ENCODE data around the gene FER.

The FER gene

DNA sequence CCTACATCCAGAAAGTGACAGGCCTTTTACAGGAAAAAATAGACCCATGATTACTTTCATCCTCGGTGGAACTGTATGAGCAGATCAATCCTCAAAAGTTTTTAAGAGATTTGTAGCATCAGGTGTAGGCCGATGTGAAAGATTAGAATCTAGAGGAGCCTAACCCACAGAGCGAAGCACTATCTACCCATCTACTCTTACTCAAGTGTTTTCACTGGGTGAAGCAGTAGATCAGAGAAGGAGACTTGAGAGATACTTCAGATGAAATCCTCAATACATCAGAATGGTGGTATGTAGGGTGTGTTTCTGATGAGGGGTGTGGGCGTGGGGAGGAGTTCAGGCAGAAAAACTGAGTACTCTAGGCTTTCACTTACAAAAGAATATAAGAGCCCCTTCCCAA, 192.8 kb downstream of the FER start:
- H3K36me3 ChIP-seq (ENCODE audit: low read length): no peaks in the 10 kb centered on the region
- H3K79me2 ChIP-seq (ENCODE audit: insufficient read depth, low read length): no peaks in the 10 kb centered on the region
- TF ChIP-seq EZH2phosphoT487 (conservative IDR thresholded peaks at IDR 0.05; ENCODE audit: low read length) (no peak), CTCF (IDR thresholded peaks at IDR 0.05; ENCODE audit: insufficient read depth, low read length, poor library complexity, severe bottlenecking) (no peak)
- H3K27me3 ChIP-seq (ENCODE audit: low read length): no peaks in the 10 kb centered on the region
- no peak overlapping the region for H3K27ac ChIP-seq (ENCODE audit: low read depth, low read length)
- H3K4me3 ChIP-seq (ENCODE audit: insufficient read depth, low read length, poor library complexity, severe bottlenecking): no peak overlapping the region
- H4K20me1 ChIP-seq (ENCODE audit: low read depth, low read length): no peaks in the 10 kb centered on the region
- H3K9ac ChIP-seq (ENCODE audit: low read length): no peak overlapping the region
- no peak overlapping the region for H2AFZ ChIP-seq (ENCODE audit: low read depth, low read length, severe bottlenecking)
- H3K9me3 ChIP-seq (ENCODE audit: insufficient read depth, low read length): no peaks in the 10 kb centered on the region
- H3K4me2 ChIP-seq (ENCODE audit: low read depth, low read length, poor library complexity, severe bottlenecking): no peak overlapping the region
- no peaks in the 10 kb centered on the region for H3K9me2 ChIP-seq (replicated peaks; ENCODE audit: insufficient read depth, low read length)
- H3F3A ChIP-seq (ENCODE audit: insufficient read depth): no peaks in the 10 kb centered on the region

- no peak overlapping the region for H3K9ac ChIP-seq (ENCODE audit: low read length)
- H3K4me2 ChIP-seq (ENCODE audit: low read depth, low read length, poor library complexity, severe bottlenecking): no peak overlapping the region
- H3F3A ChIP-seq (ENCODE audit: insufficient read depth): no peaks in the 10 kb centered on the region
- TF ChIP-seq CTCF (IDR thresholded peaks at IDR 0.05; ENCODE audit: insufficient read depth, low read length, poor library complexity, severe bottlenecking) (no peak), EZH2phosphoT487 (conservative IDR thresholded peaks at IDR 0.05; ENCODE audit: low read length) (no peak)
- no peaks in the 10 kb centered on the region for H3K9me3 ChIP-seq (ENCODE audit: insufficient read depth, low read length)
- H3K36me3 ChIP-seq (ENCODE audit: low read length): no peaks in the 10 kb centered on the region
- H3K27ac ChIP-seq (ENCODE audit: low read depth, low read length): no peak overlapping the region
- no peaks in the 10 kb centered on the region for H4K20me1 ChIP-seq (ENCODE audit: low read depth, low read length)
- no peaks in the 10 kb centered on the region for H3K27me3 ChIP-seq (ENCODE audit: low read length)
- H2AFZ ChIP-seq (ENCODE audit: low read depth, low read length, severe bottlenecking): no peak overlapping the region
- H3K4me3 ChIP-seq (ENCODE audit: insufficient read depth, low read length, poor library complexity, severe bottlenecking): no peak overlapping the region
- H3K9me2 ChIP-seq (replicated peaks; ENCODE audit: insufficient read depth, low read length): no peaks in the 10 kb centered on the region
- no peaks in the 10 kb centered on the region for H3K79me2 ChIP-seq (ENCODE audit: insufficient read depth, low read length)
Measured at GRCh38 chr5:108941746-108942145, 194.0 kb downstream of the FER start.

- Histone ChIP-seq H3K9me3 (ENCODE audit: insufficient read depth, low read length) (no peaks in the 10 kb centered on the region), H3K79me2 (ENCODE audit: insufficient read depth, low read length) (no peaks in the 10 kb centered on the region), H3K9me2 (replicated peaks; ENCODE audit: insufficient read depth, low read length) (no peaks in the 10 kb centered on the region), H3F3A (ENCODE audit: insufficient read depth) (no peaks in the 10 kb centered on the region), H3K27me3 (ENCODE audit: low read length) (no peaks in the 10 kb centered on the region), H3K36me3 (ENCODE audit: low read length) (no peaks in the 10 kb centered on the region), H3K4me2 (ENCODE audit: low read depth, low read length, poor library complexity, severe bottlenecking) (no peak overlapping the region), H3K4me3 (ENCODE audit: insufficient read depth, low read length, poor library complexity, severe bottlenecking) (no peak overlapping the region), H2AFZ (ENCODE audit: low read depth, low read length, severe bottlenecking) (no peak overlapping the region), H3K9ac (ENCODE audit: low read length) (no peak overlapping the region), H3K27ac (ENCODE audit: low read depth, low read length) (no peak overlapping the region), H4K20me1 (ENCODE audit: low read depth, low read length) (no peaks in the 10 kb centered on the region)
- TF ChIP-seq CTCF (IDR thresholded peaks at IDR 0.05; ENCODE audit: insufficient read depth, low read length, poor library complexity, severe bottlenecking) (no peak), EZH2phosphoT487 (conservative IDR thresholded peaks at IDR 0.05; ENCODE audit: low read length) (no peak)
Measured at GRCh38 chr5:108942701-108943100, 195.0 kb downstream of the FER start.

Data from SU-DHL-6 (cell line).